PFSK-1 (cell line): ENCODE results near the gene DENND6B.

Experiments used
- FOXP2 ChIP-seq: optimal IDR thresholded peaks from 2 replicates; pipeline ENCODE3; 2011; ENCODE audit warnings: borderline replicate concordance, control low read depth, inconsistent platforms; ENCODE audit not compliant: insufficient read depth; ENCODE audit errors: extremely low read length, extremely low read depth
- POLR2AphosphoS5 ChIP-seq: IDR thresholded peaks from 2 replicates; pipeline ENCODE4 v1.6.1; 2012; ENCODE audit warnings: low read depth, mild to moderate bottlenecking, control low read depth, low read length, moderate library complexity
- REST ChIP-seq, 2 experiments: IDR thresholded peaks; 2 replicates each; pipeline versions ENCODE4 v1.6.1 to v1.8.0; 2011 to 2012; ENCODE audit warnings: low read depth in 2 of 2, low read length in 2 of 2, control low read depth in 1 of 2, inconsistent platforms in 1 of 2, mild to moderate bottlenecking in 1 of 2, moderate library complexity in 1 of 2; ENCODE audit not compliant: insufficient read depth in 1 of 2
- TAF1 ChIP-seq: IDR thresholded peaks from 2 replicates; pipeline ENCODE4 v1.6.1; 2012; ENCODE audit warnings: low read length, control low read depth, borderline replicate concordance; ENCODE audit not compliant: insufficient read depth

GRCh38 chr22:50264946-50265669 is 61.7 kb downstream of the DENND6B start:
- no peak for TF ChIP-seq POLR2AphosphoS5
- TF ChIP-seq REST (IDR thresholded peaks at IDR 0.05; ENCODE audit: insufficient read depth in 1 of 2, low read depth in 2 of 2, low read length in 2 of 2) = peak; percentile 56 to 71
- TF ChIP-seq TAF1 = no peak
- TF ChIP-seq FOXP2 = no peak
